ENCODE results near the gene COX6B2.

COX6B2 gene

GRCh38 chr19:55300886-55301458, 53.5 kb downstream of the COX6B2 start:
- DNase-seq: peak in 7 of 10 donors; percentile 30 to 89 (median 64)
- intact Hi-C loops (cut with DNase I): loop anchor here (5.0 kb wide), 2 partner anchors 36 to 81 kb away; partner anchors contain the start of genes KMT5C and TMEM238

GRCh38 chr19:55299991-55300390, 54.5 kb downstream of the COX6B2 start:
- DNase-seq: no peak
- intact Hi-C loops (cut with DNase I): loop anchor here (5.0 kb wide), 2 partner anchors 37 to 82 kb away; partner anchors contain the start of genes KMT5C and TMEM238

Measured in posterior cingulate gyrus (tissue), 11 donors.